NOMO-1 (cell line): ENCODE data around the gene LANCL1.
A peak's percentile ranks its signal among the peaks of the same experiment; 100 is the strongest.

Source experiments
- DNase-seq, 2 experiments: peaks; one replicate each; lab custom pipeline; 2025; ENCODE audit not compliant: unreplicated experiment in 2 of 2; lab: John Stamatoyannopoulos, UW

The LANCL1 gene

GRCh38 chr2:210476194-210477128 is at the start of gene LANCL1:
TSS of gene LANCL1 (minus strand) at chr2:210476759. CDS start at chr2:210476396, 363 bp downstream.
- peak; percentile 91 to 92 for DNase-seq

- DNase-seq: no peak
These were observed 48.0 kb upstream of the LANCL1 start for GRCh38 chr2:210524533-210524932.

- DNase-seq: no peak
These were observed 47.2 kb upstream of the LANCL1 start for GRCh38 chr2:210523650-210524289.

GRCh38 chr2:210522399-210522798 is 45.8 kb upstream of the LANCL1 start:
- DNase-seq: no peak

GRCh38 chr2:210519594-210519993 is 43.0 kb upstream of the LANCL1 start:
- no peak for DNase-seq

GRCh38 chr2:210517264-210517663 is 40.7 kb upstream of the LANCL1 start:
- DNase-seq: no peak

- DNase-seq: no peak
These were observed 39.4 kb upstream of the LANCL1 start for GRCh38 chr2:210515911-210516310.

GRCh38 chr2:210503725-210504191 is 27.2 kb upstream of the LANCL1 start:
- no peak for DNase-seq

- DNase-seq: peak in 1 of 2 experiments; percentile 31
These were observed 26.6 kb upstream of the LANCL1 start for GRCh38 chr2:210503001-210503623.

- peak in 1 of 2 experiments; percentile 13 for DNase-seq
These were observed 20.0 kb upstream of the LANCL1 start for GRCh38 chr2:210496512-210496911.

- DNase-seq: no peak
These were observed 17.0 kb upstream of the LANCL1 start for GRCh38 chr2:210493528-210493927.

- no peak for DNase-seq
These were observed 5.1 kb upstream of the LANCL1 start for GRCh38 chr2:210481601-210482175.

GRCh38 chr2:210480764-210481163 is 4.2 kb upstream of the LANCL1 start:
- DNase-seq: no peak

- DNase-seq: no peak
These were observed 3.5 kb upstream of the LANCL1 start for GRCh38 chr2:210480079-210480478.

- no peak for DNase-seq
These were observed 2.1 kb upstream of the LANCL1 start for GRCh38 chr2:210478661-210479060.

GRCh38 chr2:210477496-210477895 is 937 bp upstream of the LANCL1 start:
- no peak for DNase-seq

- no peak for DNase-seq
These were observed 853 bp downstream of the LANCL1 start for GRCh38 chr2:210475706-210476105.

- no peak for DNase-seq
These were observed 1.8 kb downstream of the LANCL1 start for GRCh38 chr2:210474776-210475175.

- DNase-seq: peak; percentile 16 to 60
These were observed 15.2 kb downstream of the LANCL1 start for GRCh38 chr2:210461401-210461800.

GRCh38 chr2:210460322-210461227 is 16.0 kb downstream of the LANCL1 start:
- DNase-seq: no peak
